Transverse colon (tissue), 4 donors: ENCODE measurements around the gene PGGT1B. TPM values are rescaled to one million over a fixed set of nuclear protein-coding genes. Genes with fewer than 3 reads are reported as not detected.

Source experiments
- DNase-seq: peaks from one replicate; pipeline ENCODE4 v3.0.0-alpha.2; 2019
- H3K27ac ChIP-seq, 4 donors: fragments of 200-600 bp; sonication (generic); 2 replicates each; pipeline ENCODE4 v1.5.1; 2016 to 2018; ENCODE audit warnings: inconsistent platforms in 4 of 4
- H3K27me3 ChIP-seq: fragments of 200-600 bp; sonication (generic); 2 replicates; pipeline ENCODE4 v1.5.1; 2017; ENCODE audit warnings: inconsistent platforms
- H3K36me3 ChIP-seq, 4 donors: fragments of 200-600 bp; sonication (generic); 2 replicates each; pipeline ENCODE4 v1.5.1; 2017 to 2019; ENCODE audit warnings: inconsistent platforms in 4 of 4
- H3K4me1 ChIP-seq, 4 donors: fragments of 200-600 bp; sonication (generic); 2 replicates each; pipeline ENCODE4 v1.5.1; 2017 to 2020; ENCODE audit warnings: inconsistent platforms in 4 of 4
- H3K4me3 ChIP-seq, 4 donors: fragments of 200-600 bp; sonication (generic); 1 replicate in 1 of 4; 2 replicates in 3 of 4; pipeline versions ENCODE4 v1.5.1 to v1.6.1; 2017 to 2019; ENCODE audit warnings: inconsistent platforms in 4 of 4
- H3K9me3 ChIP-seq, 2 donors: fragments of 200-600 bp; sonication (generic); 2 replicates each; pipeline ENCODE4 v1.5.1; 2017 to 2019; ENCODE audit warnings: inconsistent platforms in 2 of 2
- EP300 ChIP-seq: sonication (generic); formaldehyde crosslinking; IDR thresholded peaks from one replicate; pipeline ENCODE4 v1.6.1; 2017; ENCODE audit warnings: antibody characterized with exemption, low read depth
- POLR2A ChIP-seq: fragments of 450-650 bp; IDR thresholded peaks from one replicate; pipeline ENCODE4 v1.6.1; 2016; ENCODE audit warnings: antibody characterized with exemption, mild to moderate bottlenecking, moderate library complexity
- POLR2AphosphoS5 ChIP-seq, 3 donors: sonication (generic); formaldehyde crosslinking; IDR thresholded peaks; one replicate each; pipeline ENCODE4 v1.6.1; 2016; ENCODE audit warnings: antibody characterized with exemption in 3 of 3
- WGBS, 2 donors: methylation state at CpG; one replicate each; pipeline ENCODE4 v1.1.5; 2018; ENCODE audit warnings: low coverage in 1 of 2; 5-methylcytosine and 5-hydroxymethylcytosine counted together
- in situ Hi-C, 4 donors: fragments of 200-750 bp; cut with MboI; loops; one replicate each; pipeline versions ENCODE4 v1.15.0 to v1.15.1; 2017; ENCODE audit warnings: low sequenced_read_pairs in 3 of 4, low pct_ligation_motif_present in 1 of 4, low pct_unique_long_range_greater_than_20kb in 1 of 4
- intact Hi-C: fragments of 100-400 bp; cut with DNase I; formaldehyde crosslinking; loops from one replicate; pipeline ENCODE4 v1.15.1; 2023; ENCODE audit warnings: low total_unique reads
- total RNA-seq, 4 donors: library from RNA; depleted of rRNA; stranded (reverse); fragments of >200 nt; gene quantifications; one replicate each; pipeline ENCODE4 v1.1.0, GENCODE V29; 2016
- TF ChIP-seq, protein P1 (sequence below), 5 experiments: fragments of 200-600 bp in 3 of 5; fragments of 450-650 bp in 2 of 5; sonication (generic) in 3 of 5; IDR thresholded peaks; 1 replicate in 2 of 5; 2 replicates in 3 of 5; pipeline ENCODE4 v1.5.1; 2016 to 2017; ENCODE audit warnings: antibody characterized with exemption in 5 of 5, inconsistent platforms in 3 of 5, mild to moderate bottlenecking in 2 of 5, moderate library complexity in 1 of 5

Gene PGGT1B
- total RNA-seq, 4 donors from 2014 or later, result 3.4 to 26.4 (median 12.8) TPM

DNA sequence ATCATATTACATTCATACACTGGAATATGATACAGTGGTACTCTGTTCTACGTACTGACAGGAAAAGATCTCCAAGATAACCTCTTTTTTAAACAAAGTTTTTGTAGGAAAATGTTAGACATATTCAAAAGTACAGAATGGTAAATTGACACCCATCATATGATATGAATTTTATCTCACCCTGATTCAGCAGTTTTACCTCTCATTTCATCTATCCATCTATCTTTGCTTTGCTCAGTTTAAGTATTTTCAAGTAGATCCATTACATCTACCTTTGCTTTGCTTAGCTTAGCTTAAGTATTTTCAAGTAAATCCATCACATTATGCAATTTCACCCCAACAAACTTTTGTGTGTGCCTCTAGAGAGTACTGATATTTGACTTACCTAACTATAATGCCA lies 19.5 kb upstream of the PGGT1B start:
- 96 to 100% methylated on average over 1 of the region's 1 CpG for WGBS, 2 donors
- no peak for DNase-seq
- Histone ChIP-seq H3K27ac (no peak overlapping the region), H3K4me3 (no peak overlapping the region), H3K4me1 (peaks cover 0 to 8% (median 0%) of the 10 kb centered on the region in 4 donors), H3K36me3 (no peaks in the 10 kb centered on the region), H3K27me3 (no peaks in the 10 kb centered on the region), H3K9me3 (no peaks in the 10 kb centered on the region)
- TF ChIP-seq, protein P1, sequence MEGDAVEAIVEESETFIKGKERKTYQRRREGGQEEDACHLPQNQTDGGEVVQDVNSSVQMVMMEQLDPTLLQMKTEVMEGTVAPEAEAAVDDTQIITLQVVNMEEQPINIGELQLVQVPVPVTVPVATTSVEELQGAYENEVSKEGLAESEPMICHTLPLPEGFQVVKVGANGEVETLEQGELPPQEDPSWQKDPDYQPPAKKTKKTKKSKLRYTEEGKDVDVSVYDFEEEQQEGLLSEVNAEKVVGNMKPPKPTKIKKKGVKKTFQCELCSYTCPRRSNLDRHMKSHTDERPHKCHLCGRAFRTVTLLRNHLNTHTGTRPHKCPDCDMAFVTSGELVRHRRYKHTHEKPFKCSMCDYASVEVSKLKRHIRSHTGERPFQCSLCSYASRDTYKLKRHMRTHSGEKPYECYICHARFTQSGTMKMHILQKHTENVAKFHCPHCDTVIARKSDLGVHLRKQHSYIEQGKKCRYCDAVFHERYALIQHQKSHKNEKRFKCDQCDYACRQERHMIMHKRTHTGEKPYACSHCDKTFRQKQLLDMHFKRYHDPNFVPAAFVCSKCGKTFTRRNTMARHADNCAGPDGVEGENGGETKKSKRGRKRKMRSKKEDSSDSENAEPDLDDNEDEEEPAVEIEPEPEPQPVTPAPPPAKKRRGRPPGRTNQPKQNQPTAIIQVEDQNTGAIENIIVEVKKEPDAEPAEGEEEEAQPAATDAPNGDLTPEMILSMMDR (IDR thresholded peaks at IDR 0.05), result no peak
- TF ChIP-seq EP300 (no peak), POLR2AphosphoS5 (IDR thresholded peaks at IDR 0.05) (no peak)
- intact Hi-C loops (no loop called here), in situ Hi-C loops (no loop called here)

DNA sequence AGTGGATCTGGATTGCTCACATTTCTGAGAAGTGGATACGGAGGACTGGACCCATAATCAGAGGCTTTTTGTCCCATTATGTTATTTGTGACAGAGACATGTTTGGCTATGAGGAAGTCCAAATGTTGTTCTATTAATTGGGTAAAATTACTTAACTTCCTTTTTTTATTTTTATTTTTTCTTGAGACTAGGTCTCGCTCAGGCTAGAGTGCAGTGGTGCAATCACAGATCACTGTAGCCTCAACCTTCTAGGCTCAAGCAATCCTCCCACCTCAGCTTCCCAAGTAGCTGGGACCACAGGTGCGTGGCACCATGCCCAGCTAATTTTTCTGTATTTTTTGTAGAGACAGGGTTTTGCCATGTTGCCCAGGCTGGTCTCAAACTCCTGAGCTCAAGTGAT lies 11.9 kb upstream of the PGGT1B start:
- H3K27me3 ChIP-seq, result no peaks in the 10 kb centered on the region
- WGBS, 2 donors, result 75 to 77% methylated on average over 1 to 3 of the region's 3 CpGs
- in situ Hi-C loops, result no loop called here
- peaks cover 0 to 25% (median 6%) of the 10 kb centered on the region in 4 donors for H3K4me1 ChIP-seq
- peaks cover 0 to 17% (median 7%) of the 10 kb centered on the region in 4 donors for H3K36me3 ChIP-seq
- no peak overlapping the region for H3K27ac ChIP-seq
- H3K9me3 ChIP-seq, result no peaks in the 10 kb centered on the region
- DNase-seq, result no peak
- TF ChIP-seq POLR2AphosphoS5 (IDR thresholded peaks at IDR 0.05) (no peak), POLR2A (no peak), EP300 (no peak)
- TF ChIP-seq, protein P1 (IDR thresholded peaks at IDR 0.05), result no peak
- intact Hi-C loops, result no loop called here
- no peak overlapping the region for H3K4me3 ChIP-seq

DNA sequence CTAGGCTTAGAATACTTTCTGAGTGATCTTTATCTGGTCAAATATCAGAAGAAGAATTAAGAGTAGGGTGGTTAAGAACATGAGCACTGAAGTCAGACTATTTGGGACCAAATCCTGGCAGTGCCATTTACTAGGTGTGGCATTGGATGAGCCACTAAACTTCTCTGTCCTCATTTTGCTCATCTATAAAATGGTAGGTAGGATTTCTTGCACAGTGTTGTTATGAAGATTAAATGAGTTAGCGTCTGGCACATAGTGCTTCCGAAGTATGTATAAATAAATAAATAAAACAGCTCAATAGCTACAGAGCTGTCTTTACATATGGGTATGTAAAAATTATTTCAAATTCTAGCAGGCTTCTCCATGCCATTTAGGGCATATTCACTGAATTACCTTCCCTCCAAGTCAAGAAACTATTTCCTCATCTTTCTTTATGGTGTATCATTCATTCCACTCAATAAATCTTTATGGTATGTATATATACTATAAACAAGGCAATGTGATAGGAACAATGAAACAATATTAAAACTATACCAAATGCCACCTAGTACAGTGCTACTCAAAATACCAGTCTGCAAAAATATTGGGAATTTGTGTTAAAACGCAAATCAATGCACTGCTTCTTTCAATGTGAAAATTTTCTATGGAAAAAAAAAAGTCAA lies 9.8 kb upstream of the PGGT1B start:
- in situ Hi-C loops, result no loop called here
- Histone ChIP-seq H3K36me3 (peaks cover 0 to 23% (median 8%) of the 10 kb centered on the region in 4 donors), H3K9me3 (no peaks in the 10 kb centered on the region), H3K27ac (peak overlapping the region; percentile 45 to 54 (median 53)), H3K4me1 (peaks cover 0 to 25% (median 6%) of the 10 kb centered on the region in 4 donors), H3K4me3 (no peak overlapping the region), H3K27me3 (no peaks in the 10 kb centered on the region)
- intact Hi-C loops, result no loop called here
- WGBS, 2 donors, result 31 to 52% methylated on average over 3 of the region's 3 CpGs
- TF ChIP-seq EP300 (no peak), POLR2A (no peak), POLR2AphosphoS5 (IDR thresholded peaks at IDR 0.05) (no peak)
- TF ChIP-seq, protein P1 (IDR thresholded peaks at IDR 0.05), result no peak
- no peak for DNase-seq

DNA sequence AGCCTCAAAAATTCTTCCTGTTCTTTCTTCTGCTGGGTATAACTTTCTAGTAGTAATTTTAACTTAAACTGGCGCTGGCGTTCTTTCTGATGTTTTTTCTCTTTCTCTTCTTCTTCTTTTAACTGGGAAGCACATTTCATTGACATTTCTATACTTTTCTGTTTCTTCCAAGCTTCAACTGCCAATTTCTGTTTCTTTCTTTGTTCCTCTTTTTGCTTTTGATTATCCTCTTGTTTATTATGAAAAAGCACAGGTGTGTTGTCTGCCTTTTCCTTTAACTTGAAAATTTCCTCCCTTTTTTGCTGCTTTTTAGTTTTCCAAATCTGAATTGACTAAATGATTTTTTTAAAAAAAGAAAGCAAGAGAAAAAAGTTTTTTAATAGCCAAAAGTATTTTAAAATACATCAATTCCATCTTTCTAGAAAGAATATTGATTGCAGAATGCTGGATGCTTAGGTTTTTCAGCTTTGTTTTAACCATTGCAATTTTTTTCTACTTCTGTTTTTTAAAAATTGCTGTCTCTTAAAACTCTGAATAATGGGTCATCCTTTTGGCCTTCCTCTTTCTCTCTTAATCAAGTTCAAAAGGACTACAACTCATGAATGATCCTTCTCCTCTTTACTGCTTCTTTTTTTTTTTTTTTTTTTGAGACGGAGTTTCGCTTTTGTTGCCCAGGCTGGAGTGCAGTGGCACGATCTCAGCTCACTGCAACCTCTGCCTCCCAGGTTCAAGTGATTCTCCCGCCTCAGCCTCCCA lies 8.8 kb upstream of the PGGT1B start:
- no peak for DNase-seq
- intact Hi-C loops (no loop called here), in situ Hi-C loops (no loop called here)
- Histone ChIP-seq H3K4me1 (peaks cover 0 to 25% (median 6%) of the 10 kb centered on the region in 4 donors), H3K36me3 (peaks cover 0 to 23% (median 6%) of the 10 kb centered on the region in 4 donors), H3K9me3 (no peaks in the 10 kb centered on the region), H3K27ac (peak overlapping the region; percentile 45 to 54 (median 53)), H3K27me3 (no peaks in the 10 kb centered on the region), H3K4me3 (no peak overlapping the region)
- 76 to 80% methylated on average over 2 to 6 of the region's 6 CpGs for WGBS, 2 donors
- TF ChIP-seq POLR2A, result no peak
- no peak for TF ChIP-seq EP300
- TF ChIP-seq POLR2AphosphoS5 (IDR thresholded peaks at IDR 0.05), result no peak
- TF ChIP-seq, protein P1 (IDR thresholded peaks at IDR 0.05), result no peak
